HG03378 (cell line): ENCODE data around the gene MPP3.

Source experiments
- ATAC-seq: cut with Tn5 transposase; IDR thresholded peaks from one replicate; pipeline ENCODE4 v1.9.1; 2021; ENCODE audit warnings: mild to moderate bottlenecking, moderate library complexity; ENCODE audit not compliant: unreplicated experiment

Gene MPP3

DNA sequence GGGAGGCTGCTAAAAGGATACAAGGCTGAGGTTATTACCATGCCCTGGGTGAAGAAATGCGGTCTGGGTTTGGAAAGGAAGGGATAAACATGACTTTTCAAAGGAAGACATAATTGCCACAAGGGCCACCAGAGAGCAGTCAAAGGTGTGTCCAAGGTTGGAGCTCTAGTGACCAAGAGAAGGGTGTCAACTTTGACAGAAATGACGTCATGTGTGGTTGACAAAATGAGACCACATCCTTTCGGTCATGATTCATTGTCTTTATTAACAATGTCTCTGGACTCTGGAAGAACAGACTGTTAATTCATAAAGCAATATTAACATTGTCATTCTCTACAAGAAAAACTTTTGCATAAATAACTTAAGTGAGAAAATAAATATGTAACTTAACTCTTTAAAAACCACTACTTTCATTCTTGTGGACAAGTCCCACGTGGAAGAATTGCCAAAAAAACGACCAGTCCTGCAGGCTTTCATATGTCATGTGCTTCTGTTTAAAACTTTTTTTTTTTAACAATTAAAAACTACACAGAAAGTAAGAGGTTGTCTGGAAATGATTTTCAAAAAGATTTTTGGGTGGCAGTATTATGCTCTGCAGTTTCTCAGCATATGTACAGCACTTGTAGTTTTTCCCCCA, 79.3 kb downstream of the MPP3 start:
- no peak for ATAC-seq
